GM19467 (cell line): Measurements from ENCODE around the gene DUSP15.
"Not testable (repeated sequence)": the region's sequence is repeated elsewhere in the genome, so short reads cannot be mapped to it uniquely, and the experiment has no call there.

Experiments used
- ATAC-seq: cut with Tn5 transposase; IDR thresholded peaks from one replicate; pipeline ENCODE4 v1.9.1; 2021; ENCODE audit warnings: mild to moderate bottlenecking, moderate library complexity; ENCODE audit not compliant: unreplicated experiment

The DUSP15 gene

GRCh38 chr20:31824125-31824485 lies 46.2 kb downstream of the DUSP15 start:
- no peak for ATAC-seq

- ATAC-seq, result no peak
Observed at GRCh38 chr20:31823360-31824124, 46.8 kb downstream of the DUSP15 start.

GRCh38 chr20:31822421-31823330 lies 47.7 kb downstream of the DUSP15 start:
- ATAC-seq, result peak; percentile 63

GRCh38 chr20:31821427-31821826 lies 48.9 kb downstream of the DUSP15 start:
- ATAC-seq, result no peak

- no peak for ATAC-seq
Observed at GRCh38 chr20:31820228-31820627, 50.1 kb downstream of the DUSP15 start.

- no peak for ATAC-seq
Observed at GRCh38 chr20:31819083-31819784, 51.1 kb downstream of the DUSP15 start, which contains the start of gene MYLK2. TSS of gene MYLK2 (plus strand) at chr20:31819356. CDS start at chr20:31819581, 225 bp downstream.

- no peak for ATAC-seq
Observed at GRCh38 chr20:31818376-31818908, 51.9 kb downstream of the DUSP15 start.

GRCh38 chr20:31817461-31817860 lies 52.9 kb downstream of the DUSP15 start:
- ATAC-seq, result no peak

GRCh38 chr20:31816221-31816620 lies 54.1 kb downstream of the DUSP15 start:
- ATAC-seq, result no peak

GRCh38 chr20:31815408-31816188 lies 54.7 kb downstream of the DUSP15 start:
- no peak for ATAC-seq

GRCh38 chr20:31814142-31814541 lies 56.2 kb downstream of the DUSP15 start:
- ATAC-seq, result not testable (repeated sequence)

GRCh38 chr20:31813611-31814010 lies 56.7 kb downstream of the DUSP15 start:
- ATAC-seq, result no peak

GRCh38 chr20:31811796-31812728 lies 58.3 kb downstream of the DUSP15 start:
- no peak for ATAC-seq

- no peak for ATAC-seq
Observed at GRCh38 chr20:31811198-31811597, 59.1 kb downstream of the DUSP15 start.
